ENCODE data around the gene GDE1.
A peak's percentile ranks its signal among the peaks of the same experiment; 100 is the strongest.

Gene GDE1, protein sequence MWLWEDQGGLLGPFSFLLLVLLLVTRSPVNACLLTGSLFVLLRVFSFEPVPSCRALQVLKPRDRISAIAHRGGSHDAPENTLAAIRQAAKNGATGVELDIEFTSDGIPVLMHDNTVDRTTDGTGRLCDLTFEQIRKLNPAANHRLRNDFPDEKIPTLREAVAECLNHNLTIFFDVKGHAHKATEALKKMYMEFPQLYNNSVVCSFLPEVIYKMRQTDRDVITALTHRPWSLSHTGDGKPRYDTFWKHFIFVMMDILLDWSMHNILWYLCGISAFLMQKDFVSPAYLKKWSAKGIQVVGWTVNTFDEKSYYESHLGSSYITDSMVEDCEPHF

GRCh38 chr16:19521471-19522396, at the start of gene GDE1:
Gene GDE1 (minus strand): TSS chr16:19522098. CDS start chr16:19521964, 134 bp downstream.
- peak within 1 kb of the TSS; percentile 91 for H3K4me2 ChIP-seq
- peaks cover 16% of the 10 kb centered on the region; the same call in 1 of the 2 replicates for H4K20me1 ChIP-seq
- peak within 1 kb of the TSS; percentile 80 for H3K27ac ChIP-seq
- peak within 1 kb of the TSS; percentile 94 for H3K4me3 ChIP-seq
- H3K9ac ChIP-seq, result peak within 1 kb of the TSS; percentile 88
- H3K9me3 ChIP-seq, result no peaks in the 10 kb centered on the region
- no peaks in the 10 kb centered on the region for H3K27me3 ChIP-seq
- H3K36me3 ChIP-seq, result peaks cover 16% of the 10 kb centered on the region
- peaks cover 57% of the 10 kb centered on the region for H3K4me1 ChIP-seq
- no peak for TF ChIP-seq Cebpa-rat (IDR thresholded peaks at IDR 0.05)

- peaks cover 58% of the 10 kb centered on the region for H3K36me3 ChIP-seq
- H3K9me3 ChIP-seq, result no peaks in the 10 kb centered on the region
- TF ChIP-seq Cebpa-rat (IDR thresholded peaks at IDR 0.05), result no peak
- no peak overlapping the region for H3K4me3 ChIP-seq
- H4K20me1 ChIP-seq, result no peaks in the 10 kb centered on the region
- H3K4me1 ChIP-seq, result no peaks in the 10 kb centered on the region
- H3K27me3 ChIP-seq, result no peaks in the 10 kb centered on the region
- no peak overlapping the region for H3K27ac ChIP-seq
- H3K4me2 ChIP-seq, result no peak overlapping the region
- H3K9ac ChIP-seq, result no peak overlapping the region
These were observed 45.7 kb upstream of the GDE1 start for GRCh38 chr16:19567560-19567959.

- Histone ChIP-seq H3K27me3 (no peaks in the 10 kb centered on the region), H3K36me3 (peaks cover 48% of the 10 kb centered on the region), H3K4me1 (no peaks in the 10 kb centered on the region), H4K20me1 (no peaks in the 10 kb centered on the region), H3K9me3 (no peaks in the 10 kb centered on the region), H3K4me2 (no peak overlapping the region), H3K9ac (no peak overlapping the region), H3K27ac (no peak overlapping the region), H3K4me3 (no peak overlapping the region)
- TF ChIP-seq Cebpa-rat (IDR thresholded peaks at IDR 0.05), result no peak
These were observed 44.5 kb upstream of the GDE1 start for GRCh38 chr16:19566362-19566761.

GRCh38 chr16:19563377-19563776, 41.5 kb upstream of the GDE1 start:
- Histone ChIP-seq H4K20me1 (no peaks in the 10 kb centered on the region), H3K9ac (no peak overlapping the region), H3K4me3 (no peak overlapping the region), H3K36me3 (peaks cover 31% of the 10 kb centered on the region), H3K27me3 (no peaks in the 10 kb centered on the region), H3K4me1 (no peaks in the 10 kb centered on the region), H3K4me2 (no peak overlapping the region), H3K9me3 (no peaks in the 10 kb centered on the region), H3K27ac (no peak overlapping the region)
- no peak for TF ChIP-seq Cebpa-rat (IDR thresholded peaks at IDR 0.05)

- Histone ChIP-seq H3K27me3 (no peaks in the 10 kb centered on the region), H3K4me3 (no peak overlapping the region), H3K4me2 (no peak overlapping the region), H3K4me1 (no peaks in the 10 kb centered on the region), H4K20me1 (no peaks in the 10 kb centered on the region), H3K9ac (no peak overlapping the region), H3K36me3 (peaks cover 5% of the 10 kb centered on the region), H3K9me3 (no peaks in the 10 kb centered on the region), H3K27ac (no peak overlapping the region)
- TF ChIP-seq Cebpa-rat (IDR thresholded peaks at IDR 0.05), result no peak
These were observed 38.2 kb upstream of the GDE1 start for GRCh38 chr16:19560078-19560477.

DNA sequence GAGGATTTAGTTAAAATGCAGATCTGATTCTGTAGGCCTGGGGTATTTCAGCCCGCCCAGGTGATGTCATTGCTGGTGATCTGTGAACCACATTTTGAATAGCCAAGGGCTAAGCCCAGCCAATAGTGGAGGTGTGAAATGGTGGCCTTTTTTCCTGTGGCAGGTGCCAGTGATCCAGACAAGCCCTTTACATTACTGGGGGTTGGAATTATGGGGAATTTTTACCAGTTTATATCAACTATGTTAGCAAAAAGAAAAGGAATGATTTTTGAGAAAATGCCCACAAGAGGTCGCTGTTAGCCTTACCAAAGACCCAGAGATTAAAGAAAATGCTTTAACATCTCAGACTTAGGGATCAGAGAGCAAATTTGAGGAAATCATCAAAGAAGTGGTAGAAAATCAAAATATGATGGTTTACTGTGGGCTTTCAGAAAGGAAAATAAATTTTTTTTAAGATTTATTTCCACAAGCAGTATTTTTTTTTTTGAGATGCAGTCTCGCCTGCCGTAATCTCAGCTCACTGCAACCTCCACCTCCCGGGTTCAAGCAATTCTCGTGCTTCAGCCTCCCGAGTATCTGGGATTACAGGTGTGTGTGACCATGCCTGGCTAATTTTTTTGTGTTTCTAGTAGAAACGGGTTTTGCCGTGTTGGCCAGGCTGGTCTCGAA, 37.5 kb upstream of the GDE1 start:
- Histone ChIP-seq H4K20me1 (no peaks in the 10 kb centered on the region), H3K9ac (no peak overlapping the region), H3K27ac (no peak overlapping the region), H3K27me3 (no peaks in the 10 kb centered on the region), H3K4me3 (no peak overlapping the region), H3K4me1 (peaks cover 7% of the 10 kb centered on the region), H3K4me2 (no peak overlapping the region), H3K9me3 (no peaks in the 10 kb centered on the region), H3K36me3 (no peaks in the 10 kb centered on the region)
- TF ChIP-seq Cebpa-rat (IDR thresholded peaks at IDR 0.05), result no peak

DNA sequence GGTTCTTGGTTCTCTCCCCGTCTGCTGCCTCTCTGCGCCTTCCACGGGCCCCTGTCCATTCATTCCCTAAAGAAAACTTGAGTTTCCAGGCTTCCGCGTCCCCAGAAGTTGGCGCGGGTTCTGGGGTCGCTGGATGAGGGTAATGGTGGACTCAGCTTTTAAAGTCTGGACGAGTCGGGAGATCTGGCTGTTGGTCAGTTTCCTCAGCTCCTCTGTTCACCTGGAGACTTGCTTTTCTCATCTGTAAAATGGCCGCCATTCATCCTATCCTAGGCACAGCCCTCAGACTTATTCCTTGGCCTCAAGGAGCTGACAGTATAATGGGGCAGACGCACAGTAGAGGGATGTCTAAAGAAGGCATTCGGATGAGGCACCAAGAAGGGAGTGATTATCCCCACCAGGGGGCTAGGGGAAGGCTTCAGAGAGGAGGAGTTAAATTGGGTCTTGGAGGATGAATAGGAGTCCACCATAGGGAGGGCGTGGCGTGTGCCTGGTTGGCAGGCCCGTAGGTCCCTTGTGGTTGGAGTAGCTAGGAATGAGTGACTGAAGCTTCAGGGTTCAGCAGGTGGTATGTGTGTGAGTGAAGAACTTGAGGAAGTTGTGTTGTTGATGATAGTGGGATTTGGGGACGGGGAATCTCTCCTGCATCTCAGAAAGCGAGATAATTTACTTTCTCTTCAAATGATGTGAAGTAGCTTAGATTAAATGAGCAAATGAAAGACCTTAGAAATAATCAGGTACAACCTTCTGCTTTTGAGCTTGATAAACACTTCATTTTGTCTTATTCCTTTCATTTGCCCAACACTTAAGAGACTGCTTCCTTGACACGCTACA, 34.3 kb upstream of the GDE1 start:
- H3K4me3 ChIP-seq, result peak overlapping the region; percentile 73
- peaks cover 19% of the 10 kb centered on the region for H3K36me3 ChIP-seq
- H3K4me2 ChIP-seq, result peak overlapping the region; percentile 90
- peak overlapping the region; percentile 83 for H3K9ac ChIP-seq
- peak overlapping the region; percentile 82 for H3K27ac ChIP-seq
- H4K20me1 ChIP-seq, result no peaks in the 10 kb centered on the region
- no peaks in the 10 kb centered on the region for H3K9me3 ChIP-seq
- no peaks in the 10 kb centered on the region for H3K27me3 ChIP-seq
- no peak for TF ChIP-seq Cebpa-rat (IDR thresholded peaks at IDR 0.05)
- H3K4me1 ChIP-seq, result peaks cover 9% of the 10 kb centered on the region

- Histone ChIP-seq H3K4me1 (peaks cover 9% of the 10 kb centered on the region), H3K4me2 (peak within 1 kb of the TSS; percentile 90), H3K9me3 (no peaks in the 10 kb centered on the region), H3K27ac (peak within 1 kb of the TSS; percentile 82), H4K20me1 (no peaks in the 10 kb centered on the region), H3K36me3 (peaks cover 24% of the 10 kb centered on the region), H3K9ac (peak within 1 kb of the TSS; percentile 83), H3K27me3 (no peaks in the 10 kb centered on the region), H3K4me3 (peak within 1 kb of the TSS; percentile 73)
- TF ChIP-seq Cebpa-rat (IDR thresholded peaks at IDR 0.05), result no peak
These were observed 33.5 kb upstream of the GDE1 start, which contains the start of gene VPS35L for GRCh38 chr16:19555186-19555937. Gene VPS35L (plus strand): TSS chr16:19555703. CDS start chr16:19555730, 27 bp downstream.
